ENCODE data around the gene KIF4A. TPM values are rescaled to one million over a fixed set of nuclear protein-coding genes. Genes with fewer than 3 reads are reported as not detected.
A peak's percentile ranks its signal among the peaks of the same experiment; 100 is the strongest.

KIF4A gene
- total and polyA plus RNA-seq, 2 of the 13 experiments (the other 11 are each of a cell fraction or from before 2014, with no cell fraction given): 9.4 to 28.2 TPM

DNA sequence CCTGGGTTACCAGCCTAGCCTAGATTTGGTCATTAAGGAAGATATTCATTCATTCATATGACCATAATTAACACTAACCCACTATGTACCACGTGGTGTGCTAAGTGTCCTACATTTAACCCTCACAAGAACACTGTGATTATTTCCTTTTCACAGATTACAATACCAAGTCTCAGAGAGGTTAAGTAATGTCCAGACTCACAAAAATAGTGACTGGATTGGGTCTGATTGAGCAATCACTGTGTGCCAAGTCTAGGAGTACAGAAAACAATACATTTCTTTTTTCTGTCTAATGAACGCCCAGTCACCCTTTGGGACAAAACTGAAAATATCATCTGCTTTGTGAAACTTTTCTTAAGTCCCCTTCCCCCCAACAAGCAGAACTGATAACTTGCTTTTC is 147.1 kb downstream of the KIF4A start:
- Histone ChIP-seq H2AFZ (ENCODE audit: low read length) (no peak overlapping the region), H3K27ac (ENCODE audit: extremely low read length, insufficient read depth, low read length) (no peak overlapping the region), H3K4me2 (ENCODE audit: low read depth, low read length) (no peak overlapping the region), H3K36me3 (replicated peaks in 1 of 2; ENCODE audit: control insufficient read depth in 1 of 2, insufficient read depth in 2 of 2, low read length in 2 of 2) (no peaks in the 10 kb centered on the region), H3K27me3 (ENCODE audit: control insufficient read depth in 1 of 2, insufficient read depth in 2 of 2, low read length in 2 of 2) (no peaks in the 10 kb centered on the region), H3K79me2 (ENCODE audit: insufficient read depth, low read length) (no peaks in the 10 kb centered on the region), H3K4me3 (replicated peaks in 1 of 3; ENCODE audit: insufficient read depth in 1 of 3, low read depth in 2 of 3, low read length in 3 of 3) (no peak overlapping the region), H3K9ac (ENCODE audit: insufficient read depth, low read depth, low read length) (no peak overlapping the region), H3K4me1 (ENCODE audit: insufficient read depth, low read length) (peaks cover 22% of the 10 kb centered on the region), H3K9me3 (ENCODE audit: low read length) (no peaks in the 10 kb centered on the region), H4K20me1 (ENCODE audit: insufficient read depth, low read length) (no peaks in the 10 kb centered on the region)
- no TSS peak for BruUV-seq (replicated peaks)
- DNase-seq (ENCODE audit: low spot score): no peak
- FAIRE-seq: no peak
- in situ Hi-C loops (cut with HindIII; ENCODE audit: extremely low pct_ligation_motif_present, low pct_unique_long_range_greater_than_20kb): no loop called here
- 25% methylated on average over 2 of the region's 2 CpGs for WGBS (ENCODE audit: low lambda C conversion rate)
- ChIA-PET POLR2A (no interaction called here), CTCF (ENCODE audit: low intra/inter-chr PET ratio, low total read pairs) (interaction anchor here (0.6 kb wide), 1 partner anchor 227 kb away, joined by 3 read pairs; no protein-coding TSS in a partner anchor)
- no peak for TF ChIP-seq ARNTL (CRISPR knock-in tag; IDR thresholded peaks at IDR 0.05)
- TF ChIP-seq, protein P1, sequence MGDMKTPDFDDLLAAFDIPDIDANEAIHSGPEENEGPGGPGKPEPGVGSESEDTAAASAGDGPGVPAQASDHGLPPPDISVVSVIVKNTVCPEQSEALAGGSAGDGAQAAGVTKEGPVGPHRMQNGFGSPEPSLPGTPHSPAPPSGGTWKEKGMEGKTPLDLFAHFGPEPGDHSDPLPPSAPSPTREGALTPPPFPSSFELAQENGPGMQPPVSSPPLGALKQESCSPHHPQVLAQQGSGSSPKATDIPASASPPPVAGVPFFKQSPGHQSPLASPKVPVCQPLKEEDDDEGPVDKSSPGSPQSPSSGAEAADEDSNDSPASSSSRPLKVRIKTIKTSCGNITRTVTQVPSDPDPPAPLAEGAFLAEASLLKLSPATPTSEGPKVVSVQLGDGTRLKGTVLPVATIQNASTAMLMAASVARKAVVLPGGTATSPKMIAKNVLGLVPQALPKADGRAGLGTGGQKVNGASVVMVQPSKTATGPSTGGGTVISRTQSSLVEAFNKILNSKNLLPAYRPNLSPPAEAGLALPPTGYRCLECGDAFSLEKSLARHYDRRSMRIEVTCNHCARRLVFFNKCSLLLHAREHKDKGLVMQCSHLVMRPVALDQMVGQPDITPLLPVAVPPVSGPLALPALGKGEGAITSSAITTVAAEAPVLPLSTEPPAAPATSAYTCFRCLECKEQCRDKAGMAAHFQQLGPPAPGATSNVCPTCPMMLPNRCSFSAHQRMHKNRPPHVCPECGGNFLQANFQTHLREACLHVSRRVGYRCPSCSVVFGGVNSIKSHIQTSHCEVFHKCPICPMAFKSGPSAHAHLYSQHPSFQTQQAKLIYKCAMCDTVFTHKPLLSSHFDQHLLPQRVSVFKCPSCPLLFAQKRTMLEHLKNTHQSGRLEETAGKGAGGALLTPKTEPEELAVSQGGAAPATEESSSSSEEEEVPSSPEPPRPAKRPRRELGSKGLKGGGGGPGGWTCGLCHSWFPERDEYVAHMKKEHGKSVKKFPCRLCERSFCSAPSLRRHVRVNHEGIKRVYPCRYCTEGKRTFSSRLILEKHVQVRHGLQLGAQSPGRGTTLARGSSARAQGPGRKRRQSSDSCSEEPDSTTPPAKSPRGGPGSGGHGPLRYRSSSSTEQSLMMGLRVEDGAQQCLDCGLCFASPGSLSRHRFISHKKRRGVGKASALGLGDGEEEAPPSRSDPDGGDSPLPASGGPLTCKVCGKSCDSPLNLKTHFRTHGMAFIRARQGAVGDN (CRISPR knock-in tag; IDR thresholded peaks at IDR 0.05): no peak
- no peak for TF ChIP-seq SNRNP70 (IDR thresholded peaks at IDR 0.05; ENCODE audit: low read depth, low read length)
- no peak for TF ChIP-seq ZNF660 (CRISPR knock-in tag; IDR thresholded peaks at IDR 0.05; ENCODE audit: borderline replicate concordance, low read depth)
- no peak for TF ChIP-seq ZNF274 (CRISPR knock-in tag; IDR thresholded peaks at IDR 0.05)
- peak; percentile 36; the same call in 1 of the 2 replicates for TF ChIP-seq CEBPB (IDR thresholded peaks at IDR 0.05; ENCODE audit: borderline replicate concordance, low read depth, low read length)
- no peak for TF ChIP-seq KAT2B (IDR thresholded peaks at IDR 0.05; ENCODE audit: borderline replicate concordance, low read depth, low read length)
- TF ChIP-seq ZFAT (CRISPR knock-in tag; conservative IDR thresholded peaks at IDR 0.05): no peak
- TF ChIP-seq CEBPG (CRISPR knock-in tag; IDR thresholded peaks at IDR 0.05): peak; percentile 14; the same call in 1 of the 2 replicates
- no peak for TF ChIP-seq TCF7 (IDR thresholded peaks at IDR 0.05; ENCODE audit: low read depth)
- TF ChIP-seq, protein P2, sequence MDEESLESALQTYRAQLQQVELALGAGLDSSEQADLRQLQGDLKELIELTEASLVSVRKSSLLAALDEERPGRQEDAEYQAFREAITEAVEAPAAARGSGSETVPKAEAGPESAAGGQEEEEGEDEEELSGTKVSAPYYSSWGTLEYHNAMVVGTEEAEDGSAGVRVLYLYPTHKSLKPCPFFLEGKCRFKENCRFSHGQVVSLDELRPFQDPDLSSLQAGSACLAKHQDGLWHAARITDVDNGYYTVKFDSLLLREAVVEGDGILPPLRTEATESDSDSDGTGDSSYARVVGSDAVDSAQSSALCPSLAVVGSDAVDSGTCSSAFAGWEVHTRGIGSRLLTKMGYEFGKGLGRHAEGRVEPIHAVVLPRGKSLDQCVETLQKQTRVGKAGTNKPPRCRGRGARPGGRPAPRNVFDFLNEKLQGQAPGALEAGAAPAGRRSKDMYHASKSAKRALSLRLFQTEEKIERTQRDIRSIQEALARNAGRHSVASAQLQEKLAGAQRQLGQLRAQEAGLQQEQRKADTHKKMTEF (CRISPR knock-in tag; IDR thresholded peaks at IDR 0.05): no peak
- no peak for TF ChIP-seq CHD4 (IDR thresholded peaks at IDR 0.05; ENCODE audit: borderline replicate concordance, low read length)
- no peak for TF ChIP-seq NKX3-1 (CRISPR knock-in tag; IDR thresholded peaks at IDR 0.05)
- TF ChIP-seq SRSF1 (optimal IDR thresholded peaks at IDR 0.05; ENCODE audit: low read depth, low read length): no peak
- TF ChIP-seq, protein P3, sequence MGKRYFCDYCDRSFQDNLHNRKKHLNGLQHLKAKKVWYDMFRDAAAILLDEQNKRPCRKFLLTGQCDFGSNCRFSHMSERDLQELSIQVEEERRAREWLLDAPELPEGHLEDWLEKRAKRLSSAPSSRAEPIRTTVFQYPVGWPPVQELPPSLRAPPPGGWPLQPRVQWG (CRISPR knock-in tag; IDR thresholded peaks at IDR 0.05; ENCODE audit: borderline replicate concordance, low read depth): no peak
- no peak for ATAC-seq
- intact Hi-C loops (cut with micrococcal nuclease; ENCODE audit: unreplicated experiment): no loop called here

All from HepG2 (cell line).